ENCODE results near the gene SNRPD1. TPM values are rescaled to one million over a fixed set of nuclear protein-coding genes. Genes with fewer than 3 reads are reported as not detected.

SNRPD1 gene
- total RNA-seq, 1 experiment from 2014 or later: 94.2 TPM

DNA sequence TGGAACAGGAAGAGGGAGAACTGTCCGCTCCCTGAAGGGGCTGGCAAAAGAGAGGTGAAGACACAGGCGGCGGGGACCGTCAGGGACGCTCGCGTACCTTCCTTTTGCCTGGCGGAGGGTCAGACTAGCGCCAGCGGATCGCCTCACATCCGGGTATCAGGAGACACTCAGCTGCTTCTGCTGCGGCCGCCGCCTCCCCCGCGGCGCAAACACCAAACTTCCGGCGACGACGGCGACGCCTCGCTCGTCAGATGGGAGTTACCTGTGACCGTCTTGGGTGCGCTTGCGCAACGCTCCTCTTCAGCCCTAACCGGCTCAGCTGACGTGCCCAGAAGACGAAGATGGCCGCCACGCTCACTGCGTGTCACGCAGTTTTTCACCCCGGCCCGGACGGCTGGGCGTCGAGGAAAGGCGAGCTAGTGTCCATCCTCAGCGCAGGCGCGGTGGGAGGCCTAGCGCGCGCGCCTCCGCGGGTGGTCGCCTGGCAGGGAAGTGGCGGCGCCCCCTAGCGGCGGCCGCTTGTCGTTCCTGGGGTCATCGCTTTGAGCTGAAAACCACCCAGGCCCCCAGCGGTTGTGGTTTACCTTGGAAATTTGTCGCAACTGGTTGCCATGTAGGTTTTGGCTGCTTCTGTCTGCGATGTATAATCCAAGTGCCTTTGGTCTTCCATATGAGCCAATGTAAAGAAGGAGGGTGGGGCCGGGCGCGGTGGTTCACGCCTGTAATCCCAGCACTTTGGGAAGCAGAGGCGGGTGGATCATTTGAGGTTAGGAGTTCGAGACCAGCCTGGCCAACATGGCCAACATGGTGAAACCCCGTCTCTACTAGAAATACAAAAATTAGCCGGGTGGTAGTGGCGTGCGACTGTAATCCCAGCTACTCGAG, 11.3 kb upstream of the SNRPD1 start, which contains the start of gene ESCO1:
Gene ESCO1 (minus strand): TSS at position 179 of the 885 bp plus-strand sequence. CDS start 25,861 bp downstream, outside the sequence.
- peak; percentile 96 for TF ChIP-seq CTCF (IDR thresholded peaks at IDR 0.05)
- TF ChIP-seq REST (IDR thresholded peaks at IDR 0.05; ENCODE audit: insufficient read depth in 1 of 2, low read depth in 2 of 2, low read length in 1 of 2): 0 out of 4 replicates have a peak, but pooled peaks of 1 of the 2 experiments have one; percentile 39
- peak; percentile 31; the same call in 1 of the 2 replicates for TF ChIP-seq TCF7L2 (IDR thresholded peaks at IDR 0.05; ENCODE audit: low read depth, low read length)
- TF ChIP-seq SIN3A (IDR thresholded peaks at IDR 0.05; ENCODE audit: borderline replicate concordance, insufficient read depth, low read depth, low read length): peak; percentile 85; the same call in 1 of the 2 replicates
- peak; percentile 74 for TF ChIP-seq POLR2AphosphoS5 (IDR thresholded peaks at IDR 0.05; ENCODE audit: low read depth, low read length)
- H3K36me3 ChIP-seq (ENCODE audit: control insufficient read depth, insufficient read depth, low read length): peaks cover 12% of the 10 kb centered on the region
- in situ Hi-C loops (cut with HindIII; ENCODE audit: low pct_unique_long_range_greater_than_20kb, low sequenced_read_pairs): no loop called here
- H3K4me3 ChIP-seq (ENCODE audit: low read depth in 2 of 2, low read length in 2 of 2): peak within 1 kb of the TSS; percentile 90 to 94
- H3K9me3 ChIP-seq (ENCODE audit: control insufficient read depth, insufficient read depth, low read depth, low read length): no peaks in the 10 kb centered on the region
- peak; percentile 97 for ATAC-seq
- DNase-seq (ENCODE audit: low read depth, low spot score): peak; percentile 92
- H3K4me1 ChIP-seq (ENCODE audit: control insufficient read depth, insufficient read depth, low read length): peaks cover 10% of the 10 kb centered on the region
- CTCF ChIA-PET: interaction anchor here (0.6 to 1.2 kb wide), 6 partner anchors 11 to 139 kb away, joined by 3 to 9 read pairs (median 5); partner anchors contain the start of genes MIB1 and SNRPD1
- TSS peak; percentile 82 for BruUV-seq (replicated peaks)
- no peaks in the 10 kb centered on the region for H3K27me3 ChIP-seq (ENCODE audit: control insufficient read depth, insufficient read depth, low read length)
- intact Hi-C loops (cut with micrococcal nuclease; ENCODE audit: unreplicated experiment): no loop called here
- POLR2A ChIA-PET: interaction anchor here (0.5 to 1.2 kb wide), 2 partner anchors 12 to 1431 kb away, joined by 3 to 4 read pairs; no protein-coding TSS in a partner anchor
- peak within 1 kb of the TSS; percentile 90 for H3K27ac ChIP-seq (ENCODE audit: low read length)

DNA sequence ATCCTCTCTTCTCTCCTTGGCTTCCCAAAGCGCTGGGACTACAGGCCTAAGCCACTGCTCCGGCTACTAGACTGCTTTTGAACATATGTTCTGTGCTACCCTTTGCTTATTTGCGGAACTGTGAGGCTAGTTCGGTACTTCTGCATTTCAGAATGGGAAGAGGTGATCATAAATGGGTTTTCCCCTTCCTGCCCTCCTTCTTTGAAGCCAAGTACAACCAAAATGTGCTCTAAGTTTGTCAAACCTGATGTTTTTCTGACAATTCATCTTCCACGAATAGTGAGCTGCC, 9.9 kb upstream of the SNRPD1 start:
- Histone ChIP-seq H3K9me3 (ENCODE audit: control insufficient read depth, insufficient read depth, low read depth, low read length) (no peaks in the 10 kb centered on the region), H3K27me3 (ENCODE audit: control insufficient read depth, insufficient read depth, low read length) (no peaks in the 10 kb centered on the region), H3K4me1 (ENCODE audit: control insufficient read depth, insufficient read depth, low read length) (peaks cover 4% of the 10 kb centered on the region), H3K27ac (ENCODE audit: low read length) (no peak overlapping the region), H3K36me3 (ENCODE audit: control insufficient read depth, insufficient read depth, low read length) (peaks cover 12% of the 10 kb centered on the region), H3K4me3 (ENCODE audit: low read depth in 2 of 2, low read length in 2 of 2) (no peak overlapping the region)
- DNase-seq (ENCODE audit: low read depth, low spot score) (no peak), ATAC-seq (no peak)
- no TSS peak for BruUV-seq (replicated peaks)
- TF ChIP-seq REST (IDR thresholded peaks at IDR 0.05; ENCODE audit: insufficient read depth in 1 of 2, low read depth in 2 of 2, low read length in 1 of 2): no peak
- no peak for TF ChIP-seq POLR2AphosphoS5 (IDR thresholded peaks at IDR 0.05; ENCODE audit: low read depth, low read length)
- no peak for TF ChIP-seq TCF7L2 (IDR thresholded peaks at IDR 0.05; ENCODE audit: low read depth, low read length)
- TF ChIP-seq CTCF (IDR thresholded peaks at IDR 0.05): no peak
- no peak for TF ChIP-seq SIN3A (IDR thresholded peaks at IDR 0.05; ENCODE audit: borderline replicate concordance, insufficient read depth, low read depth, low read length)
- in situ Hi-C loops (cut with HindIII; ENCODE audit: low pct_unique_long_range_greater_than_20kb, low sequenced_read_pairs): no loop called here
- ChIA-PET POLR2A (no interaction called here), CTCF (interaction anchor here (0.6 kb wide), 2 partner anchors 9 to 102 kb away, joined by 3 to 5 read pairs; no protein-coding TSS in a partner anchor)
- intact Hi-C loops (cut with micrococcal nuclease; ENCODE audit: unreplicated experiment): no loop called here

Measured in Panc1 (cell line).